ENCODE data around the gene SYNGR2. TPM values are rescaled to one million over a fixed set of nuclear protein-coding genes. Genes with fewer than 3 reads are reported as not detected.
"Not testable (repeated sequence)": the region's sequence is repeated elsewhere in the genome, so short reads cannot be mapped to it uniquely, and the experiment has no call there.

The SYNGR2 gene
- total RNA-seq, 1 donor from 2014 or later, result 217 TPM

DNA sequence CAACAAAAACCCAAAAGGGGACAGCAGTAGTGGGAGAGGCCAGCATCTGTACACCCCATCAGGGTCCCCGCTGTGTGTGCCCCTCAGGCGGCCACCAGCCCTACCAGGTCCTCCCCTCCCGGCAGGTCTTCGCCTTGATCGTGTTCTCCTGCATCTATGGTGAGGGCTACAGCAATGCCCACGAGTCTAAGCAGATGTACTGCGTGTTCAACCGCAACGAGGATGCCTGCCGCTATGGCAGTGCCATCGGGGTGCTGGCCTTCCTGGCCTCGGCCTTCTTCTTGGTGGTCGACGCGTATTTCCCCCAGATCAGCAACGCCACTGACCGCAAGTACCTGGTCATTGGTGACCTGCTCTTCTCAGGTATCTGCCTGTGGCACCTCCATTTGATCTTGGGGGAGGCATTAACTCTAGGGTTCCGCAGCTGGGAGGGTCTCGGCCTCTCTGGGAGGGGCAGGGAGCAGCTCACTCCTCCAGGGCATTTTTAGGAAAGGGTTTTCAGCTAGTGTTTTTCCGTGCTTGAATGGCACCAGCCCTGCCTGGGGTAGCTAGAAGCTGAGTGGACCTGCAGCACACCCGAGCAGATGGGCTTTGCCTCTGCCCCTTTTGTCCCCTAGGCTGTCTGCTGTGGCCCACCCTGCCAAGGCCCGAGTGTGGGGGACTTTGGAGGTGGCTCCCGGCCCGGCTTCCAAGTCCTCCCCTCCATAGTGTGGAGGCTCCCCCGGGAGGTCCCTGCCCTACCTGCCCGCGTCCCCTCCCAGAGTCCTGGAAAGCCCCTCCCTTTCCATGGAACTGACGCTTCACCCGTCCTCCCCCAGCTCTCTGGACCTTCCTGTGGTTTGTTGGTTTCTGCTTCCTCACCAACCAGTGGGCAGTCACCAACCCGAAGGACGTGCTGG is 2.6 kb downstream of the SYNGR2 start:
- ATAC-seq (no peak), DNase-seq (no peak)
- peaks cover 74% of the 10 kb centered on the region for H3K4me1 ChIP-seq
- TF ChIP-seq, protein P1, sequence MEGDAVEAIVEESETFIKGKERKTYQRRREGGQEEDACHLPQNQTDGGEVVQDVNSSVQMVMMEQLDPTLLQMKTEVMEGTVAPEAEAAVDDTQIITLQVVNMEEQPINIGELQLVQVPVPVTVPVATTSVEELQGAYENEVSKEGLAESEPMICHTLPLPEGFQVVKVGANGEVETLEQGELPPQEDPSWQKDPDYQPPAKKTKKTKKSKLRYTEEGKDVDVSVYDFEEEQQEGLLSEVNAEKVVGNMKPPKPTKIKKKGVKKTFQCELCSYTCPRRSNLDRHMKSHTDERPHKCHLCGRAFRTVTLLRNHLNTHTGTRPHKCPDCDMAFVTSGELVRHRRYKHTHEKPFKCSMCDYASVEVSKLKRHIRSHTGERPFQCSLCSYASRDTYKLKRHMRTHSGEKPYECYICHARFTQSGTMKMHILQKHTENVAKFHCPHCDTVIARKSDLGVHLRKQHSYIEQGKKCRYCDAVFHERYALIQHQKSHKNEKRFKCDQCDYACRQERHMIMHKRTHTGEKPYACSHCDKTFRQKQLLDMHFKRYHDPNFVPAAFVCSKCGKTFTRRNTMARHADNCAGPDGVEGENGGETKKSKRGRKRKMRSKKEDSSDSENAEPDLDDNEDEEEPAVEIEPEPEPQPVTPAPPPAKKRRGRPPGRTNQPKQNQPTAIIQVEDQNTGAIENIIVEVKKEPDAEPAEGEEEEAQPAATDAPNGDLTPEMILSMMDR (IDR thresholded peaks at IDR 0.05), result no peak
- no peaks in the 10 kb centered on the region for H3K27me3 ChIP-seq (ENCODE audit: low read depth)
- no peaks in the 10 kb centered on the region for H3K9me3 ChIP-seq
- peak overlapping the region; percentile 85 for H3K27ac ChIP-seq
- H3K4me3 ChIP-seq, result no peak overlapping the region
- H3K36me3 ChIP-seq, result peaks cover 26% of the 10 kb centered on the region
- intact Hi-C loops (cut with DNase I), result loop anchor here (10.0 kb wide), 1 partner anchor 46 kb away; the partner anchor contains the start of gene TMC6

DNA sequence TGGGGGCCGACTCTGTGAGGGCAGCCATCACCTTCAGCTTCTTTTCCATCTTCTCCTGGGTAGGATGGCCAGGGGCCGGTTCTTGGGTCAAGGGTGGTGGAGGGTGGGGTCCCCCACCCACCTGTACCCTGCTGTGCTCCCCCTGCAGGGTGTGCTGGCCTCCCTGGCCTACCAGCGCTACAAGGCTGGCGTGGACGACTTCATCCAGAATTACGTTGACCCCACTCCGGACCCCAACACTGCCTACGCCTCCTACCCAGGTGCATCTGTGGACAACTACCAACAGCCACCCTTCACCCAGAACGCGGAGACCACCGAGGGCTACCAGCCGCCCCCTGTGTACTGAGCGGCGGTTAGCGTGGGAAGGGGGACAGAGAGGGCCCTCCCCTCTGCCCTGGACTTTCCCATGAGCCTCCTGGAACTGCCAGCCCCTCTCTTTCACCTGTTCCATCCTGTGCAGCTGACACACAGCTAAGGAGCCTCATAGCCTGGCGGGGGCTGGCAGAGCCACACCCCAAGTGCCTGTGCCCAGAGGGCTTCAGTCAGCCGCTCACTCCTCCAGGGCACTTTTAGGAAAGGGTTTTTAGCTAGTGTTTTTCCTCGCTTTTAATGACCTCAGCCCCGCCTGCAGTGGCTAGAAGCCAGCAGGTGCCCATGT is 3.3 kb downstream of the SYNGR2 start:
- ATAC-seq; DNase-seq; H3K27me3 ChIP-seq (ENCODE audit: low read depth); H3K9me3 ChIP-seq: not testable (repeated sequence)
- peaks cover 26% of the 10 kb centered on the region for H3K36me3 ChIP-seq
- intact Hi-C loops (cut with DNase I), result loop anchor here (10.0 kb wide), 1 partner anchor 47 kb away; the partner anchor contains the start of gene TMC6
- H3K4me1 ChIP-seq, result peaks cover 82% of the 10 kb centered on the region
- peak overlapping the region; percentile 13 for H3K4me3 ChIP-seq
- H3K27ac ChIP-seq, result peak overlapping the region; percentile 85

- H3K36me3 ChIP-seq, result peaks cover 26% of the 10 kb centered on the region
- peak overlapping the region; percentile 85 for H3K27ac ChIP-seq
- DNase-seq, result peak; percentile 87
- TF ChIP-seq, protein P1 (IDR thresholded peaks at IDR 0.05), result no peak
- peaks cover 88% of the 10 kb centered on the region for H3K4me1 ChIP-seq
- no peaks in the 10 kb centered on the region for H3K27me3 ChIP-seq (ENCODE audit: low read depth)
- peak overlapping the region; percentile 13 for H3K4me3 ChIP-seq
- intact Hi-C loops (cut with DNase I), result loop anchor here (10.0 kb wide), 1 partner anchor 48 kb away; the partner anchor contains the start of gene TMC6
- peak in 1 of 2 donors; percentile 28 for ATAC-seq
- H3K9me3 ChIP-seq, result no peaks in the 10 kb centered on the region
Measured at GRCh38 chr17:78172249-78173051, 4.1 kb downstream of the SYNGR2 start.

- TF ChIP-seq, protein P1 (IDR thresholded peaks at IDR 0.05), result no peak
- intact Hi-C loops (cut with DNase I), result loop anchor here (10.0 kb wide), 1 partner anchor 48 kb away; the partner anchor contains the start of gene TMC6
- H3K4me1 ChIP-seq, result peaks cover 84% of the 10 kb centered on the region
- DNase-seq, result peak; percentile 62
- H3K36me3 ChIP-seq, result peaks cover 26% of the 10 kb centered on the region
- H3K27ac ChIP-seq, result peak overlapping the region; percentile 85
- no peaks in the 10 kb centered on the region for H3K9me3 ChIP-seq
- H3K4me3 ChIP-seq, result no peak overlapping the region
- no peaks in the 10 kb centered on the region for H3K27me3 ChIP-seq (ENCODE audit: low read depth)
- ATAC-seq, result no peak
Measured at GRCh38 chr17:78173097-78173715, 4.8 kb downstream of the SYNGR2 start.

DNA sequence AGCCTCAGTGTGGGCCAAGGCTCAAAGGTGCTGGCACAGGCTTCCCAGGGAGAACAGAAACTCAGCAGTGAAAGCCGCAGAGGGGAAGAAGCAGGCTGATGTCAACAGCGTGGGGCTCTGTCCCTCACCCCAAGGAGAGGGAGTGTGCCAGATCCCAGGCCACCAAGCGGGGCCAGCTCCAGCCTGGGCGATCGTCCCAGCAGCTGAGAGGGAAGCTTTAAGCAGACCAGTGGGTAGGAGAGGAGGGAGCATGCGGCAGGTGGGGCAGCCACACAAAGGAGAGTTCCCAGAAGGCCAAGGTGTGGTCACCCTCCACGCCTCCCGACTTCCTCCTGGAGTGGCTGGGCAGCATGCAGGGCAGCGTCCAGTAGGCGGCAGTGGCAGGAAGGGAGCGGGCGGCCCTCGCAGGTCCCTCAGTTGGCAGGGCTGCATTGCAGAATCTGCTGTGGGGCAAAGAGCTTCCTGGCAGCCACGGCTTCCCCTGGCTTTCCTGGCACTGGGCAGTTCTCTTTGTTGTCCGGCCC is 6.0 kb downstream of the SYNGR2 start:
- Histone ChIP-seq H3K4me3 (peak overlapping the region; percentile 33), H3K9me3 (no peaks in the 10 kb centered on the region), H3K27me3 (ENCODE audit: low read depth) (no peaks in the 10 kb centered on the region), H3K4me1 (peaks cover 87% of the 10 kb centered on the region), H3K36me3 (peaks cover 26% of the 10 kb centered on the region), H3K27ac (peak overlapping the region; percentile 85)
- DNase-seq, result peak; percentile 97
- ATAC-seq, result peak; percentile 89 to 90
- TF ChIP-seq, protein P1 (IDR thresholded peaks at IDR 0.05), result peak; percentile 80
- intact Hi-C loops (cut with DNase I), result loop anchor here (10.0 kb wide), 1 partner anchor 50 kb away; the partner anchor contains the start of gene TMC6
